HPDE6-E6E7 (cell line): Measurements from ENCODE around the gene PHB1.

ENCODE experiments used
- DNase-seq: peaks from one replicate; pipeline ENCODE4 v3.0.0; 2011; ENCODE audit warnings: missing footprints; ENCODE audit errors: extremely low spot score

The PHB1 gene

DNA sequence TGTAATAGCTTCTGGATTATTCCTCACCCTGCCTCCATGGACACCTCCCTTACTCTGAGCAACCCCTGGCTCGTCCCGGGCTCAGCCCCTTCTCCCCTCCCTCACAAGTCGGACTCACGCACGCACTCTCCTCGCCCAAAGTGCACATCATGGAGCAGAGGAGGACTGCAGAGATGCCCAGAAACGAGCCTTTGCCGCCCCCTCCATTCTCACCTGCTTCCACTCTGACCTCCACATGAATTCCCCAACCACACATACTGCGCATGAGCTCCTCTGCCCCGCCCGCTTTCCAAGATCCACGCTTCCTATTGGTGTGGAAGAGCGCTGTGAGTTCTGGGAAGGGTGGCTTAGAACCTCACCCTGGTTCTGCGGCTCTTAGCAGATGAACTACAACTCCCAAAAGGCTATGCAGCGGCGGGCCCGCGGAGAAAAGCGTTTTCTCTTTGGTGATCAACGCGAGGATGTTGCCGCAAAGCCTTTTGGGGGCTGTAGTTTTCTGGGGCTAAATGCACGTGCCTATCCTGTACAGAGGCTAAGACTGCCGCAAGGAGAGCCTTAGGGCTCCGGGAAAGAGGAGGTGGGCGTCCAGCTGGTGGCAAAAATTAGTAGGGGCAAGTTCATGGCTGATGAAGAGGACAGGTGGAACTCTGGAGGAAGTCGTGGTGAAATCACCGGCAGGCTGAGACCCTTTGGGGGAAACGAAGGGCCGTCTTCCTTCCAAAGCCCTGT is at the start of gene PHB1:
TSS of gene PHB1 (minus strand) at position 261 of the 729 bp plus-strand sequence. CDS start 1,618 bp downstream, outside the sequence.
- peak; percentile 100 for DNase-seq

DNA sequence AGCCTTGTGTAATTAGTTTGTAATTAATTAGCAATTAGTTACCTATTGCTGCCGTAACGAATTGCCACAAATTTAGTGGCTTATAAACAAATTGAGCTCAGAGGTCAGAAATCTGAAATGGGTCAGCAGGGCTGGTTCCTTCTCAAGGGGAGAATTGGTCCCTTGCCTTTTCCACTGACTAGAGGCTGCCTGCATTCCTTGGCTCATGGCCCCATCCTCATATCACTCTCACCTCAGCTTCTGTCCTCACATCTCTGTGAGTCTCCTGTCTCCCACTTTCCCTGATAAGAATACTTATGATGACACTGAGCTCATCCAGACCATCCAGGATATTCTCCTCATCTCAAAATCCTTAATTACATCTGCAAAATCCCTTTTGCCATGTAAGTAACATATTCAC is 49.4 kb upstream of the PHB1 start:
- DNase-seq = no peak

GRCh38 chr17:49461580-49461979 is 46.9 kb upstream of the PHB1 start:
- DNase-seq = no peak

- DNase-seq = no peak
Observed at GRCh38 chr17:49460401-49460800, 45.7 kb upstream of the PHB1 start.

- no peak for DNase-seq
Observed at GRCh38 chr17:49459401-49459984, 44.8 kb upstream of the PHB1 start.

DNA sequence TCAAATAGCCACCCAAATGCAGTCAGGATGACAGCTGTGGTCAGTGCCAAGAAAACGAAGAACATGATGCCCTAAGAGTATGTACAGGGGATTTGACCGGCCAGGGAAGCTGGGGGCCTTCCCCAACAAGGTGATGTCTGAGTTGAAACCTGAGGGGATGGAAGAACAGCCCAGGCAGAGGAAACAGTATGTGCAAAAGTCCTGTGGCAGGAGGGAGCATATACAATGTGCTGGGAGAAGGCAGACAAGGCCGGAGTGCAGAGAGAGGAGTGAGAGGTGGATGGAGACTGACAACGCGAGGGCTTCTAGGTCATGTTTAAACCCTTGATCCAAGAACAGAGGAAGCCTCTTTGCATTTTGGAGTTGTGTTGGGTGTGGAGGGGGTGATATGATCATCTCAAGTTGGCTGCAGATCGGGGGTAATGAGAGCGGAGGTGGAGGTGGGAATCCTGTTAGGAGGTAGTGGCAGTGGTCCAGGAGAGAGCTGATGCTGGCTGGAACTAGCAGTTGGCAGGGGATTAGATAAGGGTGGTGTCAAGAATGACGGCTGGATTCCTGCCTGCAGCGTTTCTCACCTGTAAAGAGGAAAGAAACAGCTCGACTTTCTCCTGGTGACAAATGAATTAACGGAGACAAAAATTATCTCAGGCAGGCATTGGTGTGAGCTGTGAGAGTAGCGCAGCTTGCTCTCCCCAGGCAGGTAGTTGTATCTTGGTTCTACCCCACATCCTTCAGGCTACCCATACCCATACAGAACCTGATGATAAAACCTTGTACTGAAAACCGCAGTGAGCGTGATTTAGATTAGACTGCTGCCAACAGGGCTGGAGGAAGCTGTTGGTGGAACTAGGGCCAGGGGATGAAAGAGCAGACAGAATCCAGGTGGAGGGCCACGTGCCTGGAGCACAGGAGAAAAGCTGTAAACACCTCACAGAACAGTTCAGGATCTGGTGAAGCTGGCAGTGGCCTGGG is 43.2 kb upstream of the PHB1 start:
- no peak for DNase-seq

GRCh38 chr17:49456183-49456965 is 41.7 kb upstream of the PHB1 start:
- DNase-seq = no peak

DNA sequence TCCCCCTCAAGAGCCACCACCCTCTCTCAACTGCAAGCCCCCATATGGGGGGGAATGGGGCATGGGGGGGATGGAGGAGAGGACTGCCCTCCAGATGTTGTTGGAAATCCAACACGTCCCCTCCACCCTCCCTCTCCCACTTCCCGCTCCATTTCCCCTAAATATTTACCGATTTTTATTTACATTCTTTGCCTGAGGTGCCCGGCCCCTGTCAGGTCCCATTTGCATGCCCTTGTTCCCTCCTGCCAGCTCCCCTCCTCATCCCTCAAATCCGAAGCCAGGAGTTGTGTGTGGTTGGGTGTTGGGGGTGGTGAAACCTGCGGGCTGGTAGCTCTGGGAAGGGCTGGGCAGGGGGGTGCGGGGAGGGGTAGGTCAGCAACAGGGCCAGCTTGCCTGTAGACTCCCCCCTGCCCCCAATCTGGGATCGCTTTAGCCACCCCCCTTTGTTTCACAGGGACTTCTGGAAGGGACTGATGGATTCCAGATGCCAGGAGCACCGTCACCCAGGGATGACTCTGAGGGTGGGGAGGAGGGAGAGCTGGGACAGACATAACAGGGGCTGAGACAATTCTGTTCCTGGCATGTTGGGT is 40.7 kb upstream of the PHB1 start:
- DNase-seq = no peak

DNA sequence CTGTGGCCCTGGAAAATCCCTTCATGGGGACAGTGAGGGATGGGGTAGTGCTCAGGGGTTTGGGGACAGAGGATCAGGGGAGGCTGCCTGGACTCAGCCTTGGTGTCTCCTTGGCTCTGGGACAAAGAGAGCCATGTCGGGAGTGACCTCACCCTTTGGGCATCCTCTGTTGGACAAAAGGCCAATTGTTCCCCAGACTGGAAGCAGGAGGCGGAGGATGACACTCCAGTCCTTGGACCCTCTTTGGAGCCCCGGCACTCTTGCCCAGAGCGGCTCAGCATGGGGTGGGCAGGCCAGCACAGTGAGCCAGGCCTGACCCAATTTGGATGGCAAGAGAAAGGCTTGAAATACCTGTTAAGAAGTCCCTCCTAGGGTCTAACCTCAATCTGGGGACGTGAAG is 39.4 kb upstream of the PHB1 start:
- DNase-seq = no peak

DNA sequence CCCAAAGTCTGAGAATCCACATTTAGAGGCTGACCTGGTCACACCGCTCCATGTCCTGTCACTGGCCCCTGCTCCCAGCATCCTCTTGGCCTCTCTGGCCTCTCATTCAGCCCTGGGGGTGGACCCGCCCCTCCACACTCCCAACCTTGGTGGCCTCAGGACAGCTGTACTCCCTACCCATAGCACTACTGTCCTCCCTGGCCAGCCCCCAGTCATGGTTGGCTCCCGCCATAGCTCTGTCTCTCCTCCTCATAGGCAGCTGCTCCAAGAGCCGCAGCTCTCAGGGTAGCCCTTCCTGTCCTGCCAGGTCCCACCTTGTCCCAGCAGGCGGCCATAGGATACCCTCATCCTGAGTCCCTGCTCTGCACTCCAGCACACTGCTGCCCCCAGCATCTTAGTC is 38.0 kb upstream of the PHB1 start:
- DNase-seq = no peak

DNA sequence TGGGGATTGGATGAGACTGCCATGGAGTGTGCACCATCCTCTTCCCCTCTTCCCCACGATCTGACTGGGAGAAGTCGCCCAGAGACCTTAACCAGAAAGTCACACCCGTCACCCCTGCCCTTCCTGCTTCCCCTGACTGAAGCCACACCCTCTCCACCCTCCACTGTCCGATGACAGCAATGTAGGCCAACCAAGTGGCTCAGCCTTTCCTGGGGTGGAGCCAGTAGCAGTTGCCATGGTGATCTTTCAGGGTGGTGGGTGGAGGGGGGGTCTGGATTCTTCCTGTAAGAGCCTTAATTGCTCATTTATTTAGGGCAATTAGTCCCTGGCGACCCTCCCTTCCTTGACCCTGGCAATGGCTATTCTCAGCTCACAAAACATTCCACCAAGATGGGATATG is 37.5 kb upstream of the PHB1 start:
- DNase-seq = no peak

- DNase-seq = peak; percentile 53
Observed at GRCh38 chr17:49450735-49451134, 36.1 kb upstream of the PHB1 start.

GRCh38 chr17:49450181-49450580 is 35.5 kb upstream of the PHB1 start:
- no peak for DNase-seq

DNA sequence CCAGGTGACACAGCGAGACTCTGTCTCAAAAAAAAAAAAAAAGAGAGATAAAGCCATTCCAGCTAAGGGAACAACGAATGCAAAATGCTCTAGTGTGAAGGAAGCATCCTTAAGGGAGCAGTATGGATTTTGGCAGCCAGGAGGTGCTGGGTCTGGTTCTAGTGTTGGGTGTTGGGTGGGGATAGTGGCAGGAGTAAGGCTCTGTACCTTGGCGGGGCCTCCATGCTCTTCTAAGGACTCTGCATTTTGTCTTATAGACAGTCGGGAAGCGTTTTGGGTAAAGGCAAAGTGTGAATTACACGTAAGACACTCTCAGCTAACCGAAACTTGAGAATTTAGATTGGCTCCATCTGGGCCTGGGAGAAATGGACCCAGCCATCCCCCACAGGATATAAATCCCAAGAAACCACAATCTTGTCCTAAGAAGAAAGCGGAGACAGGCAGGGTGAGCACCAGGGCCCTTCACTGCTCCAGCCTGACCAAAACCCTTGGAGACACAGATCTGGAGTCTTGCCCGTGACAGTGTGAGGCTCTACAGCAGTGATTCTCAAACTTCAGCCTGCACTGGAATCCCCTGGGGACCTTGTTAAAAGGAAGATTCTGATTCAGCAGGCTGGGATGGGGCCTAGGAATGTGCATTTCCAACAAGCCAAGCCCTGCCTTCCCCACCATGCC is 33.1 kb upstream of the PHB1 start:
- no peak for DNase-seq

- DNase-seq = no peak
Observed at GRCh38 chr17:49445591-49445990, 30.9 kb upstream of the PHB1 start.

DNA sequence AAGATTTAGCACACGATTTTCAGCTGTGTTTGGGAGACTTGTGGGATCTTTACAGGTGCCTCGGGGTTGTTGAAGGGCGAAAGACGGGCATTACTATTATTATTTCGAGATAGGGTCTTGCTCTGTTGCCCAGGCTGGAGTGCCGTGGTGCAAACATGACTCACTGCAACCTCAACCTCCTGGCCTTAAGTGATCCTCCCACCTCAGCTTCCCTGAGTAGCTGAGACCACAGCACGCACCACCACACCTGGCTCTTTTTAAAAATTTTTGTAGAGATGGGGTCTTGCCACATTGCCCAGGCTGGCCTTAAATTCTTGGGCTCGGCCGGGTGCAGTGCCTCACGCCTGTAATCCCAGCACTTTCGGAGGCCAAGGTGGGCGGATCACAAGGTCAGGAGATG is 29.7 kb upstream of the PHB1 start:
- DNase-seq = no peak

DNA sequence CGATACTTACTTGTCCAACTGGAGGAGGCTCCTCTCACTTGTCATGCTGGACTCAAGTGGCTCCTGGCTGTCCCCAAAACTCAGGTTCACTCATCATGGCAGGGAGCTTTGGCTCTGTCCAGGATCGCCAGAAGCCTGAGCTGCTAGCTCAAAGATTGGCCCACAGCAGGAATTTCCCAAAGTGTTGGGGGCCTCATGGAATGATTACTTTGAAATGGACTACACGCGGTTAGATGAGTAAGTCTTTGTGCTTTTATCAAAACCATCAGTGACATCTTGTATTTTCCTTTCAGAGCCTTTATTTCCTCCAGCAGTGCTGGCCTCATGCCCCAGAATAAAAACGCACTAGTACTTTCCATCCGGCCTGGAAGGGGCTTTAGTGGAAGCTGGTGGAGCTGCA is 29.2 kb upstream of the PHB1 start:
- DNase-seq = no peak

GRCh38 chr17:49442041-49442440 is 27.4 kb upstream of the PHB1 start:
- DNase-seq = no peak

GRCh38 chr17:49441578-49441977 is 26.9 kb upstream of the PHB1 start:
- no peak for DNase-seq

DNA sequence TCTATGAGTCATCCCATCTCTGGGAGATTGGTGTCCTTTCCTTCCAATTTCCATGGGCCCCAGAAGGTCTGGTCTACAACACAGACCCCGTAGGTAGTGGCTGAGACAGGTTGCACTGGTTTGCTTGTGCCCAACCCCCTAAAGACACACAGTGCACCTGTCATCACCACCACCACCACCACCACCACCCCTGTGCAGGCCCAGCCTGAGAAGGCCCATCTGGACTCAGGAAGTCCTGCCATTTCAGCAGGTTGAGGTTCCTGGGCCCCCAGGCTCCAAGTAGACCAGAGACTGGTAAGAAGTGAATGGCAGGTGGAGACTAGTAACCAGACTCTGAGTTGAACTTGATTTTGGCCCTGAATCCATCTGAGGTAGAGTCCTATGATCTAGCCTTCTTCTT is 25.9 kb upstream of the PHB1 start:
- DNase-seq = no peak
